ES-I3 (cell line): ENCODE results near the gene OR4K1.

Experiments used
- H3K36me3 ChIP-seq: 2 replicates; pipeline ENCODE4 v1.6.1; 2013; ENCODE audit warnings: mild to moderate bottlenecking, low read length, control low read depth, moderate library complexity; ENCODE audit not compliant: insufficient read depth
- H3K4me1 ChIP-seq: 2 replicates; pipeline ENCODE4 v1.6.1; 2013; ENCODE audit warnings: mild to moderate bottlenecking, control low read depth, low read length; ENCODE audit not compliant: insufficient read depth
- H3K9ac ChIP-seq: 2 replicates; pipeline ENCODE4 v1.6.1; 2013; ENCODE audit warnings: low read depth, mild to moderate bottlenecking, low read length, moderate library complexity
- H3K9me3 ChIP-seq: 2 replicates; pipeline ENCODE4 v1.6.1; 2013; ENCODE audit warnings: mild to moderate bottlenecking, low read length, moderate library complexity; ENCODE audit not compliant: control insufficient read depth, insufficient read depth

Gene OR4K1

GRCh38 chr14:19974844-19975243 is 44.1 kb downstream of the OR4K1 start:
- no peaks in the 10 kb centered on the region for H3K36me3 ChIP-seq
- H3K4me1 ChIP-seq = no peaks in the 10 kb centered on the region
- H3K9me3 ChIP-seq = no peaks in the 10 kb centered on the region

GRCh38 chr14:19975291-19975690 is 44.6 kb downstream of the OR4K1 start, which contains the start of gene OR4K15:
Gene OR4K15 (plus strand): TSS chr14:19975591. CDS start chr14:19975591, 0 bp downstream.
- no peaks in the 10 kb centered on the region for H3K9me3 ChIP-seq
- H3K36me3 ChIP-seq = no peaks in the 10 kb centered on the region
- no peaks in the 10 kb centered on the region for H3K4me1 ChIP-seq
- H3K9ac ChIP-seq = no peak within 1 kb of the TSS

More at GRCh38 chr14:19974844-19975243, 44.1 kb downstream of the OR4K1 start:
- no peak overlapping the region for H3K9ac ChIP-seq
